ENCODE measurements around the gene CHMP2B. TPM values are rescaled to one million over a fixed set of nuclear protein-coding genes. Genes with fewer than 3 reads are reported as not detected.
A peak's percentile ranks its signal among the peaks of the same experiment; 100 is the strongest.

CHMP2B gene
- total and polyA plus RNA-seq, 2 experiments from 2014 or later: 59.3 to 137 TPM

GRCh38 chr3:87250009-87250408, 22.9 kb downstream of the CHMP2B start:
- DNase-seq: no peak
- no peaks in the 10 kb centered on the region for H3K9me3 ChIP-seq (ENCODE audit: low read depth)
- no peaks in the 10 kb centered on the region for H3F3A ChIP-seq (ENCODE audit: insufficient read depth)
- 64 to 76% methylated on average over 1 of the region's 1 CpG for WGBS, 2 experiments (ENCODE audit: low coverage in 1 of 2, low lambda C conversion rate in 2 of 2, missing lambda C conversion rate in 2 of 2)
- H3K27ac ChIP-seq: no peak overlapping the region
- in situ Hi-C loops (cut with MboI): no loop called here
- no peaks in the 10 kb centered on the region for H3K27me3 ChIP-seq (replicated peaks; ENCODE audit: insufficient read depth)
- H3K4me1 ChIP-seq (ENCODE audit: insufficient read depth): peaks cover 11% of the 10 kb centered on the region; the same call in 1 of the 2 replicates
- no peak for TF ChIP-seq EZH2phosphoT487 (IDR thresholded peaks at IDR 0.05; ENCODE audit: insufficient read depth, low read depth)
- no peak for TF ChIP-seq EZH2 (IDR thresholded peaks at IDR 0.05; ENCODE audit: insufficient read depth, poor library complexity, severe bottlenecking)
- H2AFZ ChIP-seq: no peak overlapping the region
- no peak overlapping the region for H3K4me2 ChIP-seq (ENCODE audit: unreplicated experiment)
- H3K9me2 ChIP-seq (ENCODE audit: insufficient read depth): no peaks in the 10 kb centered on the region
- H3K36me3 ChIP-seq (ENCODE audit: low read depth): peaks cover 60% of the 10 kb centered on the region
- H3K4me3 ChIP-seq: no peak overlapping the region
- H3K79me2 ChIP-seq (ENCODE audit: insufficient read depth): peaks cover 26% of the 10 kb centered on the region
- H4K20me1 ChIP-seq (ENCODE audit: insufficient read depth): no peaks in the 10 kb centered on the region
- no peak overlapping the region for H3K9ac ChIP-seq

- Histone ChIP-seq H3K9ac (peak overlapping the region; percentile 61), H3K9me2 (ENCODE audit: insufficient read depth) (no peaks in the 10 kb centered on the region), H3K36me3 (ENCODE audit: low read depth) (peaks cover 8% of the 10 kb centered on the region; the same call in 1 of the 2 replicates), H3K27me3 (replicated peaks; ENCODE audit: insufficient read depth) (no peaks in the 10 kb centered on the region), H3F3A (ENCODE audit: insufficient read depth) (no peaks in the 10 kb centered on the region), H4K20me1 (ENCODE audit: insufficient read depth) (no peaks in the 10 kb centered on the region), H3K9me3 (ENCODE audit: low read depth) (no peaks in the 10 kb centered on the region), H2AFZ (peak overlapping the region; percentile 88), H3K4me3 (peak overlapping the region; percentile 66), H3K27ac (no peak overlapping the region), H3K4me2 (ENCODE audit: unreplicated experiment) (peak overlapping the region; percentile 79), H3K4me1 (ENCODE audit: insufficient read depth) (no peaks in the 10 kb centered on the region), H3K79me2 (ENCODE audit: insufficient read depth) (no peaks in the 10 kb centered on the region)
- TF ChIP-seq EZH2phosphoT487 (IDR thresholded peaks at IDR 0.05; ENCODE audit: insufficient read depth, low read depth) (no peak), EZH2 (IDR thresholded peaks at IDR 0.05; ENCODE audit: insufficient read depth, poor library complexity, severe bottlenecking) (no peak)
- WGBS, 2 experiments (ENCODE audit: low coverage in 1 of 2, low lambda C conversion rate in 2 of 2, missing lambda C conversion rate in 2 of 2): 36 to 37% methylated on average over 4 of the region's 4 CpGs
- DNase-seq: peak; percentile 71
- in situ Hi-C loops (cut with MboI): no loop called here
Measured at GRCh38 chr3:87260270-87260669, 33.2 kb downstream of the CHMP2B start.

GRCh38 chr3:87261925-87262324, 34.8 kb downstream of the CHMP2B start:
- no peak overlapping the region for H3K4me2 ChIP-seq (ENCODE audit: unreplicated experiment)
- H3K4me1 ChIP-seq (ENCODE audit: insufficient read depth): no peaks in the 10 kb centered on the region
- no peaks in the 10 kb centered on the region for H3K9me3 ChIP-seq (ENCODE audit: low read depth)
- 47 to 50% methylated on average over 2 of the region's 2 CpGs for WGBS, 2 experiments (ENCODE audit: low coverage in 1 of 2, low lambda C conversion rate in 2 of 2, missing lambda C conversion rate in 2 of 2)
- no peak overlapping the region for H3K4me3 ChIP-seq
- H3K79me2 ChIP-seq (ENCODE audit: insufficient read depth): no peaks in the 10 kb centered on the region
- no peak overlapping the region for H2AFZ ChIP-seq
- DNase-seq: no peak
- no peaks in the 10 kb centered on the region for H3F3A ChIP-seq (ENCODE audit: insufficient read depth)
- H3K36me3 ChIP-seq (ENCODE audit: low read depth): no peaks in the 10 kb centered on the region
- no peaks in the 10 kb centered on the region for H4K20me1 ChIP-seq (ENCODE audit: insufficient read depth)
- no peaks in the 10 kb centered on the region for H3K27me3 ChIP-seq (replicated peaks; ENCODE audit: insufficient read depth)
- no peak overlapping the region for H3K9ac ChIP-seq
- no peak overlapping the region for H3K27ac ChIP-seq
- in situ Hi-C loops (cut with MboI): no loop called here
- H3K9me2 ChIP-seq (ENCODE audit: insufficient read depth): no peaks in the 10 kb centered on the region
- TF ChIP-seq EZH2phosphoT487 (IDR thresholded peaks at IDR 0.05; ENCODE audit: insufficient read depth, low read depth) (no peak), EZH2 (IDR thresholded peaks at IDR 0.05; ENCODE audit: insufficient read depth, poor library complexity, severe bottlenecking) (no peak)

- Histone ChIP-seq H3K9me2 (ENCODE audit: insufficient read depth) (no peaks in the 10 kb centered on the region), H3K4me1 (ENCODE audit: insufficient read depth) (0 out of 2 replicates have a peak, but pooled peaks cover 4% of the 10 kb centered on the region), H3K27me3 (replicated peaks; ENCODE audit: insufficient read depth) (no peaks in the 10 kb centered on the region), H3K36me3 (ENCODE audit: low read depth) (no peaks in the 10 kb centered on the region), H3K9ac (no peak overlapping the region), H3K4me3 (no peak overlapping the region), H3K27ac (no peak overlapping the region), H2AFZ (no peak overlapping the region), H3K79me2 (ENCODE audit: insufficient read depth) (no peaks in the 10 kb centered on the region), H3K4me2 (ENCODE audit: unreplicated experiment) (no peak overlapping the region), H3K9me3 (ENCODE audit: low read depth) (no peaks in the 10 kb centered on the region), H3F3A (ENCODE audit: insufficient read depth) (no peaks in the 10 kb centered on the region), H4K20me1 (ENCODE audit: insufficient read depth) (no peaks in the 10 kb centered on the region)
- WGBS, 2 experiments (ENCODE audit: low coverage in 1 of 2, low lambda C conversion rate in 2 of 2, missing lambda C conversion rate in 2 of 2): 86 to 92% methylated on average over 8 of the region's 8 CpGs
- no peak for DNase-seq
- in situ Hi-C loops (cut with MboI): no loop called here
- TF ChIP-seq EZH2 (IDR thresholded peaks at IDR 0.05; ENCODE audit: insufficient read depth, poor library complexity, severe bottlenecking): no peak
- TF ChIP-seq EZH2phosphoT487 (IDR thresholded peaks at IDR 0.05; ENCODE audit: insufficient read depth, low read depth): no peak
Measured at GRCh38 chr3:87267953-87268645, 41.0 kb downstream of the CHMP2B start.

Measured in GM23248 (cell line).